Adrenal gland (tissue), 5 donors: ENCODE measurements around the gene KDSR.

ENCODE experiments used
- CTCF ChIP-seq, 6 experiments: fragments of 450-650 bp in 4 of 6; fragments of 200-600 bp in 2 of 6; sonication (generic) in 1 of 6; IDR thresholded peaks; 1 replicate in 5 of 6; 2 replicates in 1 of 6; pipeline versions ENCODE4 v1.5.1 to v1.8.0; 2016 to 2021; ENCODE audit warnings: antibody characterized with exemption in 6 of 6, mild to moderate bottlenecking in 2 of 6, moderate library complexity in 1 of 6
- POLR2A ChIP-seq, 2 donors: fragments of 450-650 bp; IDR thresholded peaks; one replicate each; pipeline ENCODE4 v1.6.1; 2017; ENCODE audit warnings: antibody characterized with exemption in 2 of 2, mild to moderate bottlenecking in 2 of 2, moderate library complexity in 1 of 2
- donor health status: DM: no; HTN: no; CAD: no.

GRCh38 chr18:63409301-63409700 is 42.3 kb upstream of the KDSR start:
- no peak for TF ChIP-seq CTCF (IDR thresholded peaks at IDR 0.05)
- no peak for TF ChIP-seq POLR2A (IDR thresholded peaks at IDR 0.05)
